ENCODE data around the gene EFNB2. TPM values are rescaled to one million over a fixed set of nuclear protein-coding genes. Genes with fewer than 3 reads are reported as not detected.

EFNB2 gene
- total RNA-seq, 4 donors from 2014 or later, result 11.9 to 50.4 (median 37.4) TPM

DNA sequence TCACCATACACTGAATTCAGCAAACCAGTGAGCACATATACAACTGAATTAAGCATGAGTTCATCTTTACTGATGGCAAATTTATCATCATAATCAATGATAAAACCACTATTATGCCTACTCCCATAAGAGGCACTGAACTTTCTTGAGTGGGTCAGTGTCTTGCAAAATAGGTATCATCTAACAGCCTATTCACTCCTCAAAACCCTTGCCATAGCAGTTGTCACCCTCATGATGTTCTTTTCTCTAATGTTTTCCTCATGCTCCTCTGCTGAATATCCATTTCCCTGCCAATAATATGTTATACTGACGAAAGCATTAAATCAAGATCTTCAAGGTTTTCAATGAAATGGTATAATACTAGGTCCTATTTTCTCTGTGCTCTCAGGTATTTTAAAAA is 26.8 kb upstream of the EFNB2 start:
- no peak for DNase-seq (ENCODE audit: low spot score)
- ATAC-seq (ENCODE audit: low FRiP score), result no peak
- TF ChIP-seq, protein P1, sequence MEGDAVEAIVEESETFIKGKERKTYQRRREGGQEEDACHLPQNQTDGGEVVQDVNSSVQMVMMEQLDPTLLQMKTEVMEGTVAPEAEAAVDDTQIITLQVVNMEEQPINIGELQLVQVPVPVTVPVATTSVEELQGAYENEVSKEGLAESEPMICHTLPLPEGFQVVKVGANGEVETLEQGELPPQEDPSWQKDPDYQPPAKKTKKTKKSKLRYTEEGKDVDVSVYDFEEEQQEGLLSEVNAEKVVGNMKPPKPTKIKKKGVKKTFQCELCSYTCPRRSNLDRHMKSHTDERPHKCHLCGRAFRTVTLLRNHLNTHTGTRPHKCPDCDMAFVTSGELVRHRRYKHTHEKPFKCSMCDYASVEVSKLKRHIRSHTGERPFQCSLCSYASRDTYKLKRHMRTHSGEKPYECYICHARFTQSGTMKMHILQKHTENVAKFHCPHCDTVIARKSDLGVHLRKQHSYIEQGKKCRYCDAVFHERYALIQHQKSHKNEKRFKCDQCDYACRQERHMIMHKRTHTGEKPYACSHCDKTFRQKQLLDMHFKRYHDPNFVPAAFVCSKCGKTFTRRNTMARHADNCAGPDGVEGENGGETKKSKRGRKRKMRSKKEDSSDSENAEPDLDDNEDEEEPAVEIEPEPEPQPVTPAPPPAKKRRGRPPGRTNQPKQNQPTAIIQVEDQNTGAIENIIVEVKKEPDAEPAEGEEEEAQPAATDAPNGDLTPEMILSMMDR (IDR thresholded peaks at IDR 0.05), result no peak

DNA sequence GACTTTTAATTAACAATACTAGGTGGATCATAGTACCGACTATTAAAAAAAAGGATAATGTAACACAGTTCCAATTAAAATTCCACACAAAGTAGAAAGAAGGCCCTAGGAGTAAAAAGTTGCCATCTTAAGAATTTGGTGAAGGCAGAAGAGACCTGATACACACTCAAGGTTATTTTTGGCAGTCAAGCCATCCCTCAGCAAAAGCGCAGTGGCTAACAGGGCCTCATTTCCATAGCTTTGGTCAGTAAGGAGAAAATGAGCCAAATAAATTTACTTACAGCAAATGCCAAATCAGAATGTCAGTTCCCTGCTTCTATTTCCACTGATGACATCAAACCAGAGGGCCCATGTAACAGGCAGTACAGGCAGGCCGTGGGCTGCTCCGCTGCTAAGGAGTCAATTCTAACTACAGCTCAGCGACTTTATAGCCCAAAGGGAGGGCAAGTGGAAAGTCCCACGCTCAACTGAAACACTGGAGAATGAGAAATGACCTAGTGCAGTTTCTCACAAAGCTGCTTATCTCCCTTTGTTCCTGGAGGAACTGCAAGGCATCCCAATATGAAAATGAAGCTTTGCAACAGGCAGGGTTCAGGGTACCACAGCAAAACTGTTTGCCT is 26.2 kb upstream of the EFNB2 start:
- TF ChIP-seq, protein P1 (IDR thresholded peaks at IDR 0.05), result no peak
- ATAC-seq (ENCODE audit: low FRiP score) (peak; percentile 81), DNase-seq (ENCODE audit: low spot score) (no peak)

DNA sequence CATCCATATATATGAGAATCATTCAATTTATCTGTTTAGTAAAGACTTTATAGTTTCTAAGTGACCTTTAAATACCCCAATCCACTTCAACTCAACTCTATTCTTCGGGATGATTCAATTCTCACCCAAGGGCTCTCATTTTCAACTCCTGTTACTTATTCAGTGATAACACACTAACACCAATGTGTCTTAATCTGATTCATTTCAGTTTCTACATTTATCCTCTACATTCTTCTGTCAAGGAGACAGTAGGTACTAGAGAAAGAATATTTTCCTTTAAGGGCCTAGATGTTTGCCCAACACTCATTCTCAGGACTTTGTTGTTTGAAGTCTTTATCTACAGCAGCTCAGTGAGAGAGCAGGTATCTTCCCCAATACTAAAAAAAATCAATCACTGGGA is 25.4 kb upstream of the EFNB2 start:
- DNase-seq (ENCODE audit: low spot score) (no peak), ATAC-seq (ENCODE audit: low FRiP score) (no peak)

DNA sequence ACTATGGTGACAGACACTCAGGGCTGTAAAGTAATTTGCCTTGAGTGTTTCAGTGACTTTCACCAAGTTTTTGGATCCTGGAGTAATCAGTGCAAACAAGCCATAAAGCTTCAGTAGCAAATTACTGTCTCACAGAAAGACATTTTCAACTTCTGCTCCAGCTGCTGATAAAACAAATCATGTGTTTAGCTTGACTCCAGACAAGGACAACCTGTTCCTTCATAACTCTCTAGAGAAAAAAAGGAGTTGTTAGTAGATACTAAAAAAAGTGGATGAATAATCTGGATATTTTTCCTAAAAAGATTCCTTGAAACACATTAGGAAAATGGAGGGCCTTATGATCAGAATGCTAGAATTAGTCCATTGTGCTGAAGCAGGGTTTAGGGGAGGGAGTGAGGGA is 23.1 kb upstream of the EFNB2 start:
- no peak for ATAC-seq (ENCODE audit: low FRiP score)
- DNase-seq (ENCODE audit: low spot score), result no peak
- TF ChIP-seq, protein P1 (IDR thresholded peaks at IDR 0.05), result no peak

More for the DNA sequence above, 25.4 kb upstream of the EFNB2 start:
- TF ChIP-seq, protein P1 (IDR thresholded peaks at IDR 0.05), result no peak

DNA sequence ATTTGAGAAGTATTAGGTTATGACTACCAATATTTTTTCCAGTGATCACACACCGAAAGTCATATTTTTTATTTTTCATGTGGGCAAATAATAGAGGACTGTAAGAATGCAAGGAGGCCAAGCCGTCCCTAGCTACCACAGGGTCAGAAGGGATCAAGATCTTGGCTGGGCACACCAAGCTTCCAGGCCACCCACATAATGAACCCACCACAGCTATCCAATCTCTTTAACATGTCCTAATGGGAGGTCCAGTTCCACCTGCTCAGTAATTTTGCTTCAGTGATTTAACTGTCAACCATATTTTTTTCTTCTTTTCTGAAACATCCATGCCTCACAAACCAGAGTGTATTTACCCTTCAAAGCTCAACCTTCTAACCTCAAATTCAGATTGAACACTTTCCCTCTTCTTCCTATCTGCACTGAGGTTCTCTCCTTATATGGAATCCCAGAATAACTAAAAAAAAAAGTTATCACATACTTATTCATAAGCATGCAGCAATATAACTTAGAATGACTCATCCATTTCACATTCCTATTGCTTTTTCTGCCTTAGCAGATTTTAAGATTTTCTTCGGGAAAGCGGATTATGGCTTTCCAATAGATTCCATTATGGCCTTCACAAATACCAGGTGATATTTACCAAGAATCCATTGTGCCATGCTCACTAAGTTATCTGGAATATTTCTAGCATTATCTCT is 20.3 kb upstream of the EFNB2 start:
- DNase-seq (ENCODE audit: low spot score) (no peak), ATAC-seq (ENCODE audit: low FRiP score) (no peak)
- TF ChIP-seq, protein P1 (IDR thresholded peaks at IDR 0.05), result no peak

DNA sequence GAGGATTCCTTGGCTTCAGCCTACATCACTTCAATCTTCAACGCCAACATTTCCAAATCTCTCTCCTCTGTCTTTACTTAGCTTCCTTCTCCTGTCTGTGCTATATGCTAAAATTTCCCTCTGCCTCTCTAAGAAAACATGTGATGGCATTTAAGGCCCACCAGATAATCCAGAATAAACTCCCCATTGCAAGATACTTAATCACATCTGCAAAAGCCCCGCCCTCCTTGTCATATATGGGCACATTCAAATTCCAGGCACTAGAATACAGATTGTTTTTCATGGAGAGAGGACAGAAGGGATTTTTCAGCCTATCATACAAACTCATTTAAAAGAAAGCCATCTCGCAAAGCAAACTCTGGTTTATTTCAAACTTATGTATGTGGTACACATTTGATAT is 16.3 kb upstream of the EFNB2 start:
- no peak for ATAC-seq (ENCODE audit: low FRiP score)
- TF ChIP-seq, protein P1 (IDR thresholded peaks at IDR 0.05), result no peak
- DNase-seq (ENCODE audit: low spot score), result no peak

DNA sequence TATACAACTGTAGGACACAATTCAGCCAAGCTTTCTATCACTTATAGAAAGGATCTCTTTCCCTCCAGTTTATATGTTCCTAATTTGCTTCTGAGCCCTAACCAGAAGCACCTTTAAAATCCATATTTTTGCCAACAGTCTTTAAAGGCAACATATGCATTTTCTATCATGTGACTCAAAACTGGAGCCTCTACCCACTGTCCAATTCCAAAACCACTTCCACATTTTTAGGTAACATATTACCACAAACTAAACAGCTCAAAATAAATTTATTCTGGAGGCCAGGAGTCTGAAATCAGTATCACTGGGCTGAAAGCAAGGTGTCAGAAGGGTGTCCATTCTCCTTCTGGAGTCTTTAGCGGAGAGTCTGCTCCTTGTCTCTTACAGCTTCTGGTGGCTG is 15.9 kb upstream of the EFNB2 start:
- no peak for DNase-seq (ENCODE audit: low spot score)
- TF ChIP-seq, protein P1 (IDR thresholded peaks at IDR 0.05), result no peak
- no peak for ATAC-seq (ENCODE audit: low FRiP score)
